HepG2 (cell line): ENCODE data around the gene PPP1R3C. TPM values are rescaled to one million over a fixed set of nuclear protein-coding genes. Genes with fewer than 3 reads are reported as not detected.

Source experiments
- ATAC-seq: fragments of 200-7000 bp; cut with Tn5 transposase; 3 replicates; pipeline ENCODE4 v1.9.1; 2020; ENCODE audit warnings: mild to moderate bottlenecking, moderate library complexity
- BruUV-seq: library from RNA; stranded (reverse); fragments of 400-500 nt; replicated peaks from 2 replicates; lab custom pipeline; 2021; lab: Mats Ljungman, UMichigan
- CTCF ChIA-PET: fragments of 300-600 bp; formaldehyde crosslinking; extraction: SDS; loops from one replicate; lab custom pipeline; 2021; ENCODE audit warnings: low total read pairs, inconsistent platforms, low intra/inter-chr PET ratio; lab: Yijun Ruan, JAX
- POLR2A ChIA-PET: fragments of 350-600 bp; sonication (Branson Sonifier 250); formaldehyde crosslinking; loops from one replicate; lab custom pipeline; 2020; ENCODE audit warnings: antibody characterized with exemption, inconsistent platforms; lab: Yijun Ruan, JAX
- DNase-seq: peaks from one replicate; pipeline ENCODE4 v3.0.0-alpha.2; 2015; ENCODE audit warnings: low spot score
- FAIRE-seq: peaks from 3 replicates; lab custom pipeline; 2011; peaks lifted over from hg19 to GRCh38; lab: Jason Lieb, UNC
- H2AFZ ChIP-seq: one replicate; pipeline ENCODE4 v1.6.1; 2011; ENCODE audit warnings: low read length, inconsistent platforms
- H3K27ac ChIP-seq: fragments of 300-600 bp; 3 replicates; pipeline ENCODE4 v1.8.0; 2011; ENCODE audit warnings: mixed run types, mild to moderate bottlenecking, mixed read lengths, low read length, inconsistent platforms; ENCODE audit not compliant: insufficient read depth; ENCODE audit errors: extremely low read length
- H3K27me3 ChIP-seq, 2 experiments: fragments of 200-600 bp in 1 of 2; 2 replicates in 1 of 2; 3 replicates in 1 of 2; pipeline versions ENCODE4 v1.6.0 to v1.8.0; 2011; ENCODE audit warnings: low read length in 2 of 2, mild to moderate bottlenecking in 2 of 2, moderate library complexity in 2 of 2, inconsistent platforms in 1 of 2; ENCODE audit not compliant: insufficient read depth in 2 of 2, control insufficient read depth in 1 of 2
- H3K36me3 ChIP-seq, 2 experiments: fragments of 200-600 bp in 1 of 2; replicated peaks in 1 of 2; 2 replicates in 1 of 2; 3 replicates in 1 of 2; pipeline versions ENCODE4 v1.5.1 to v1.8.0; 2011; ENCODE audit warnings: low read length in 2 of 2, inconsistent platforms in 1 of 2; ENCODE audit not compliant: insufficient read depth in 2 of 2, control insufficient read depth in 1 of 2
- H3K4me1 ChIP-seq: 2 replicates; pipeline ENCODE4 v1.5.1; 2012; ENCODE audit warnings: low read length, inconsistent platforms; ENCODE audit not compliant: insufficient read depth
- H3K4me2 ChIP-seq: 2 replicates; pipeline ENCODE4 v1.6.0; 2011; ENCODE audit warnings: low read depth, low read length, inconsistent platforms
- H3K4me3 ChIP-seq, 3 experiments: fragments of 200-600 bp in 1 of 3; sonication (generic), shearing (Covaris generic) in 1 of 3; replicated peaks in 1 of 3; 2 replicates each; pipeline ENCODE4 v1.5.1; 2011 to 2016; ENCODE audit warnings: low read length in 3 of 3, inconsistent platforms in 2 of 3, low read depth in 2 of 3, mild to moderate bottlenecking in 2 of 3, control low read depth in 1 of 3, mixed read lengths in 1 of 3; ENCODE audit not compliant: insufficient read depth in 1 of 3
- H3K79me2 ChIP-seq: one replicate; pipeline ENCODE4 v1.6.1; 2011; ENCODE audit warnings: low read length, inconsistent platforms; ENCODE audit not compliant: insufficient read depth
- H3K9ac ChIP-seq: 2 replicates; pipeline ENCODE4 v1.6.0; 2011; ENCODE audit warnings: mild to moderate bottlenecking, low read depth, low read length, inconsistent platforms; ENCODE audit not compliant: insufficient read depth
- H3K9me3 ChIP-seq: 2 replicates; pipeline ENCODE4 v1.5.1; 2012; ENCODE audit warnings: mild to moderate bottlenecking, low read length
- H4K20me1 ChIP-seq: 2 replicates; pipeline ENCODE4 v1.6.0; 2011; ENCODE audit warnings: inconsistent platforms, mild to moderate bottlenecking, low read length, moderate library complexity; ENCODE audit not compliant: insufficient read depth
- AFF4 ChIP-seq: sonication (generic); formaldehyde crosslinking; IDR thresholded peaks from 2 replicates; pipeline ENCODE4 v1.4.0; 2020; ENCODE audit warnings: missing genetic modification reagents
- E2F5 ChIP-seq: sonication (generic); formaldehyde crosslinking; conservative IDR thresholded peaks from 2 replicates; pipeline ENCODE4 v1.4.0; 2020; ENCODE audit warnings: missing genetic modification reagents
- IKZF4 ChIP-seq: sonication (generic); formaldehyde crosslinking; IDR thresholded peaks from 2 replicates; pipeline ENCODE4 v1.5.1; 2020; ENCODE audit warnings: borderline replicate concordance, mild to moderate bottlenecking, low read depth, missing genetic modification reagents; ENCODE audit errors: not compliant biosample characterization
- MEF2D ChIP-seq: sonication (generic); formaldehyde crosslinking; IDR thresholded peaks from 2 replicates; pipeline ENCODE4 v1.5.1; 2020; ENCODE audit warnings: mild to moderate bottlenecking, missing genetic modification reagents
- POGZ ChIP-seq: sonication (generic); formaldehyde crosslinking; IDR thresholded peaks from 2 replicates; pipeline ENCODE4 v1.4.0; 2020; ENCODE audit warnings: mild to moderate bottlenecking, missing genetic modification reagents
- SMAD3 ChIP-seq: sonication (generic); formaldehyde crosslinking; IDR thresholded peaks from 2 replicates; pipeline ENCODE4 v1.4.0; 2020; ENCODE audit warnings: missing genetic modification reagents
- ZC3H4 ChIP-seq: sonication (generic); formaldehyde crosslinking; IDR thresholded peaks from 2 replicates; pipeline ENCODE4 v1.4.0; 2020; ENCODE audit warnings: missing genetic modification reagents, borderline replicate concordance
- ZNF280B ChIP-seq: sonication (generic); formaldehyde crosslinking; IDR thresholded peaks from 2 replicates; pipeline ENCODE4 v1.5.0; 2020; ENCODE audit warnings: missing genetic modification reagents, mild to moderate bottlenecking, borderline replicate concordance
- WGBS: methylation state at CpG from one replicate; pipeline ENCODE4 v1.1.6; 2017; ENCODE audit warnings: low lambda C conversion rate; 5-methylcytosine and 5-hydroxymethylcytosine counted together
- in situ Hi-C: cut with HindIII; loops from 2 replicates; pipeline ENCODE4 v1.10.0; 2017; ENCODE audit warnings: low pct_unique_long_range_greater_than_20kb; ENCODE audit not compliant: extremely low pct_ligation_motif_present
- intact Hi-C: fragments of 100-400 bp; cut with micrococcal nuclease; formaldehyde crosslinking; loops from one replicate; pipeline ENCODE4 v1.10.0; 2022; ENCODE audit not compliant: unreplicated experiment
- polyA plus RNA-seq, 8 experiments: library from polyadenylated mRNA; depleted of rRNA in 3 of 8; stranded (reverse) in 7 of 8; unstranded in 1 of 8; fragments of >200 nt; fragmentation: Illumina TruSeq in 4 of 8; extraction: Trizol in 4 of 8; gene quantifications; 2 replicates each; pipeline versions ENCODE4 v1.2.1 to v1.2.3, GENCODE V29; 2011 to 2016; ENCODE audit warnings: low read depth in 4 of 8, missing spikeins in 1 of 8, mixed read lengths in 1 of 8; ENCODE audit not compliant: insufficient read depth in 1 of 8
- total RNA-seq, 5 experiments: library from RNA; depleted of rRNA; stranded (reverse); fragments of >200 nt; fragmentation: Illumina TruSeq; extraction: Trizol; gene quantifications; 2 replicates each; pipeline ENCODE4 v1.2.3, GENCODE V29; 2016; ENCODE audit warnings: low read depth in 1 of 5

The PPP1R3C gene
- total and polyA plus RNA-seq, 2 of the 13 experiments (the other 11 are each of a cell fraction or from before 2014, with no cell fraction given), result 13.3 to 14.8 TPM

GRCh38 chr10:91593834-91594233, 39.0 kb downstream of the PPP1R3C start:
- Histone ChIP-seq H3K4me2 (no peak overlapping the region), H3K27me3 (peaks cover 0 to 21% of the 10 kb centered on the region in 2 experiments; a peak in 2 of 5 replicates)
- POLR2A ChIA-PET, result no interaction called here
- no peak for TF ChIP-seq SMAD3 (CRISPR knock-in tag)
- TF ChIP-seq ZNF280B (CRISPR knock-in tag), result no peak
- no peak for TF ChIP-seq POGZ (CRISPR knock-in tag)
- TF ChIP-seq IKZF4 (CRISPR knock-in tag), result no peak
- TF ChIP-seq MEF2D, result no peak
- TF ChIP-seq, all 625 proteins: peak for 0
- in situ Hi-C loops, result no loop called here
- no TSS peak for BruUV-seq
- Histone ChIP-seq H3K27ac (no peak overlapping the region), H2AFZ (no peak overlapping the region), H3K4me1 (peaks cover 60% of the 10 kb centered on the region), H3K36me3 (no peaks in the 10 kb centered on the region), H3K9me3 (no peaks in the 10 kb centered on the region), H4K20me1 (no peaks in the 10 kb centered on the region), H3K4me3 (no peak overlapping the region), H3K9ac (no peak overlapping the region), H3K79me2 (no peaks in the 10 kb centered on the region)
- intact Hi-C loops, result no loop called here
- ATAC-seq, result no peak
- DNase-seq, result no peak
- WGBS, result 83% methylated on average over 2 of the region's 2 CpGs
- CTCF ChIA-PET, result no interaction called here
- no peak for FAIRE-seq

- no peak overlapping the region for H3K4me3 ChIP-seq
- intact Hi-C loops, result no loop called here
- peaks cover 0 to 21% of the 10 kb centered on the region in 2 experiments; a peak in 2 of 5 replicates for H3K27me3 ChIP-seq
- POLR2A ChIA-PET, result no interaction called here
- H3K9ac ChIP-seq, result no peak overlapping the region
- H3K36me3 ChIP-seq, result no peaks in the 10 kb centered on the region
- H3K4me1 ChIP-seq, result peaks cover 57% of the 10 kb centered on the region
- ATAC-seq (no peak), FAIRE-seq (no peak), DNase-seq (no peak)
- CTCF ChIA-PET, result no interaction called here
- H3K4me2 ChIP-seq, result no peak overlapping the region
- H4K20me1 ChIP-seq, result no peaks in the 10 kb centered on the region
- H3K9me3 ChIP-seq, result no peaks in the 10 kb centered on the region
- TF ChIP-seq AFF4 (no peak), ZC3H4 (no peak), E2F5 (no peak)
- WGBS, result 57% methylated on average over 8 of the region's 8 CpGs
- no peak overlapping the region for H2AFZ ChIP-seq
- H3K79me2 ChIP-seq, result no peaks in the 10 kb centered on the region
- in situ Hi-C loops, result no loop called here
- no TSS peak for BruUV-seq
- no peak overlapping the region for H3K27ac ChIP-seq
Measured at GRCh38 chr10:91593366-91593765, 39.5 kb downstream of the PPP1R3C start.
